ENCODE data around the gene ALOX5.

Gene ALOX5

GRCh38 chr10:45487735-45488134 lies 113.7 kb downstream of the ALOX5 start:
- 0 out of 2 replicates have a peak, but pooled peaks cover 8% of the 10 kb centered on the region for H3K9me3 ChIP-seq (ENCODE audit: insufficient read depth, low read depth, low read length)
- no peak overlapping the region for H3K4me2 ChIP-seq (ENCODE audit: low read depth, low read length, poor library complexity, severe bottlenecking)
- H3K9me2 ChIP-seq (replicated peaks; ENCODE audit: low read depth, low read length) = no peaks in the 10 kb centered on the region
- no peaks in the 10 kb centered on the region for H3K4me1 ChIP-seq (ENCODE audit: insufficient read depth, low read length, poor library complexity, severe bottlenecking)
- TF ChIP-seq CTCF (conservative IDR thresholded peaks at IDR 0.05; ENCODE audit: low read length) = no peak
- H2AFZ ChIP-seq (ENCODE audit: low read length) = no peak overlapping the region
- no peaks in the 10 kb centered on the region for H3K79me2 ChIP-seq (ENCODE audit: insufficient read depth, low read length)
- no peak overlapping the region for H3K9ac ChIP-seq (ENCODE audit: low read depth, low read length, poor library complexity, severe bottlenecking)
- no peaks in the 10 kb centered on the region for H4K20me1 ChIP-seq (ENCODE audit: insufficient read depth, low read length, poor library complexity, severe bottlenecking)
- H3K27me3 ChIP-seq (ENCODE audit: insufficient read depth, low read length, poor library complexity, severe bottlenecking) = no peaks in the 10 kb centered on the region
- no peaks in the 10 kb centered on the region for H3F3A ChIP-seq (ENCODE audit: low read depth)
- peaks cover 6% of the 10 kb centered on the region; the same call in 1 of the 2 replicates for H3K36me3 ChIP-seq (ENCODE audit: insufficient read depth, low read length)
- H3K4me3 ChIP-seq (ENCODE audit: low read length, poor library complexity, severe bottlenecking) = no peak overlapping the region

- no peak overlapping the region for H3K4me3 ChIP-seq (ENCODE audit: low read length, poor library complexity, severe bottlenecking)
- no peak for TF ChIP-seq CTCF (conservative IDR thresholded peaks at IDR 0.05; ENCODE audit: low read length)
- TF ChIP-seq EZH2phosphoT487 (IDR thresholded peaks at IDR 0.05; ENCODE audit: borderline replicate concordance) = no peak
- H3K4me2 ChIP-seq (ENCODE audit: low read depth, low read length, poor library complexity, severe bottlenecking) = no peak overlapping the region
- no peaks in the 10 kb centered on the region for H3K79me2 ChIP-seq (ENCODE audit: insufficient read depth, low read length)
- 0 out of 2 replicates have a peak, but pooled peaks cover 8% of the 10 kb centered on the region for H3K9me3 ChIP-seq (ENCODE audit: insufficient read depth, low read depth, low read length)
- H3K9me2 ChIP-seq (replicated peaks; ENCODE audit: low read depth, low read length) = no peaks in the 10 kb centered on the region
- no peaks in the 10 kb centered on the region for H3K4me1 ChIP-seq (ENCODE audit: insufficient read depth, low read length, poor library complexity, severe bottlenecking)
- H4K20me1 ChIP-seq (ENCODE audit: insufficient read depth, low read length, poor library complexity, severe bottlenecking) = no peaks in the 10 kb centered on the region
- H3F3A ChIP-seq (ENCODE audit: low read depth) = no peaks in the 10 kb centered on the region
- no peak overlapping the region for H2AFZ ChIP-seq (ENCODE audit: low read length)
- no peaks in the 10 kb centered on the region for H3K27me3 ChIP-seq (ENCODE audit: insufficient read depth, low read length, poor library complexity, severe bottlenecking)
- no peak overlapping the region for H3K9ac ChIP-seq (ENCODE audit: low read depth, low read length, poor library complexity, severe bottlenecking)
- peaks cover 6% of the 10 kb centered on the region; the same call in 1 of the 2 replicates for H3K36me3 ChIP-seq (ENCODE audit: insufficient read depth, low read length)
Observed at GRCh38 chr10:45488365-45488764, 114.3 kb downstream of the ALOX5 start.

- no peak overlapping the region for H2AFZ ChIP-seq (ENCODE audit: low read length)
- H3K4me2 ChIP-seq (ENCODE audit: low read depth, low read length, poor library complexity, severe bottlenecking) = no peak overlapping the region
- no peaks in the 10 kb centered on the region for H3K4me1 ChIP-seq (ENCODE audit: insufficient read depth, low read length, poor library complexity, severe bottlenecking)
- peaks cover 9% of the 10 kb centered on the region; the same call in 1 of the 2 replicates for H3K9me3 ChIP-seq (ENCODE audit: insufficient read depth, low read depth, low read length)
- no peak overlapping the region for H3K4me3 ChIP-seq (ENCODE audit: low read length, poor library complexity, severe bottlenecking)
- H3K9ac ChIP-seq (ENCODE audit: low read depth, low read length, poor library complexity, severe bottlenecking) = no peak overlapping the region
- TF ChIP-seq EZH2phosphoT487 (IDR thresholded peaks at IDR 0.05; ENCODE audit: borderline replicate concordance) = no peak
- no peak for TF ChIP-seq CTCF (conservative IDR thresholded peaks at IDR 0.05; ENCODE audit: low read length)
- H3K27me3 ChIP-seq (ENCODE audit: insufficient read depth, low read length, poor library complexity, severe bottlenecking) = no peaks in the 10 kb centered on the region
- no peaks in the 10 kb centered on the region for H3K36me3 ChIP-seq (ENCODE audit: insufficient read depth, low read length)
- no peaks in the 10 kb centered on the region for H4K20me1 ChIP-seq (ENCODE audit: insufficient read depth, low read length, poor library complexity, severe bottlenecking)
- no peaks in the 10 kb centered on the region for H3F3A ChIP-seq (ENCODE audit: low read depth)
- H3K79me2 ChIP-seq (ENCODE audit: insufficient read depth, low read length) = no peaks in the 10 kb centered on the region
- no peaks in the 10 kb centered on the region for H3K9me2 ChIP-seq (replicated peaks; ENCODE audit: low read depth, low read length)
Observed at GRCh38 chr10:45490277-45490676, 116.3 kb downstream of the ALOX5 start.
